GM23248 (cell line): ENCODE results near the gene RAB38. TPM values are rescaled to one million over a fixed set of nuclear protein-coding genes. Genes with fewer than 3 reads are reported as not detected.

Experiments
- DNase-seq: peaks from one replicate; pipeline ENCODE4 v3.0.0-alpha.2; 2015
- H2AFZ ChIP-seq: fragments of 200-600 bp; sonication (generic); 2 replicates; pipeline ENCODE4 v1.6.1; 2016; ENCODE audit warnings: antibody characterized with exemption
- H3F3A ChIP-seq: fragments of 200-600 bp; sonication (generic); 2 replicates; pipeline ENCODE4 v1.6.1; 2016; ENCODE audit warnings: mild to moderate bottlenecking, antibody characterized with exemption, mixed run types; ENCODE audit not compliant: insufficient read depth
- H3K27ac ChIP-seq: fragments of 200-600 bp; sonication (generic); 2 replicates; pipeline ENCODE4 v1.5.1; 2016; ENCODE audit warnings: mild to moderate bottlenecking
- H3K27me3 ChIP-seq: fragments of 200-600 bp; sonication (generic); replicated peaks from 2 replicates; pipeline ENCODE4 v1.6.1; 2016; ENCODE audit warnings: mild to moderate bottlenecking; ENCODE audit not compliant: insufficient read depth
- H3K36me3 ChIP-seq: fragments of 200-600 bp; sonication (generic); 2 replicates; pipeline ENCODE4 v1.6.1; 2016; ENCODE audit warnings: low read depth, mild to moderate bottlenecking
- H3K4me1 ChIP-seq: fragments of 200-600 bp; sonication (generic); 2 replicates; pipeline ENCODE4 v1.6.1; 2016; ENCODE audit warnings: mild to moderate bottlenecking; ENCODE audit not compliant: insufficient read depth
- H3K4me2 ChIP-seq: fragments of 200-600 bp; sonication (generic); one replicate; pipeline ENCODE4 v1.6.1; 2016; ENCODE audit warnings: mild to moderate bottlenecking; ENCODE audit not compliant: unreplicated experiment
- H3K4me3 ChIP-seq: fragments of 200-600 bp; sonication (generic); 2 replicates; pipeline ENCODE4 v1.5.1; 2016; ENCODE audit warnings: mild to moderate bottlenecking
- H3K79me2 ChIP-seq: fragments of 200-600 bp; sonication (generic); 2 replicates; pipeline ENCODE4 v1.6.1; 2016; ENCODE audit warnings: mild to moderate bottlenecking; ENCODE audit not compliant: insufficient read depth
- H3K9ac ChIP-seq: fragments of 200-600 bp; sonication (generic); 2 replicates; pipeline ENCODE4 v1.6.1; 2016; ENCODE audit warnings: mild to moderate bottlenecking
- H3K9me2 ChIP-seq: fragments of 200-600 bp; sonication (generic); 2 replicates; pipeline ENCODE4 v1.6.1; 2016; ENCODE audit warnings: mixed run types, mild to moderate bottlenecking, moderate library complexity; ENCODE audit not compliant: insufficient read depth
- H3K9me3 ChIP-seq: fragments of 200-600 bp; sonication (generic); one replicate; pipeline ENCODE4 v1.6.1; 2017; ENCODE audit warnings: low read depth
- H4K20me1 ChIP-seq: fragments of 200-600 bp; sonication (generic); 2 replicates; pipeline ENCODE4 v1.6.0; 2016; ENCODE audit not compliant: insufficient read depth
- EZH2 ChIP-seq: fragments of 200-600 bp; sonication (generic); IDR thresholded peaks from 2 replicates; pipeline ENCODE4 v1.6.1; 2018; ENCODE audit warnings: antibody characterized with exemption, mild to moderate bottlenecking; ENCODE audit not compliant: insufficient read depth, poor library complexity, severe bottlenecking
- EZH2phosphoT487 ChIP-seq: fragments of 200-600 bp; sonication (generic); IDR thresholded peaks from 2 replicates; pipeline ENCODE4 v1.6.1; 2018; ENCODE audit warnings: antibody characterized with exemption, moderate library complexity, mild to moderate bottlenecking, low read depth; ENCODE audit not compliant: insufficient read depth
- WGBS, 2 experiments: methylation state at CpG; one replicate each; pipeline ENCODE4 v1.1.6; 2015 to 2017; ENCODE audit warnings: low lambda C conversion rate in 2 of 2, low coverage in 1 of 2; ENCODE audit errors: missing lambda C conversion rate in 2 of 2; 5-methylcytosine and 5-hydroxymethylcytosine counted together
- in situ Hi-C: fragments of 300-500 bp; cut with MboI; formaldehyde crosslinking; loops from 2 replicates; pipeline ENCODE4 v1.15.0; 2020
- polyA plus RNA-seq: library from polyadenylated mRNA; unstranded; fragments of >200 nt; fragmentation: Nextera tagmentation; extraction: Ambion mirVana; gene quantifications from 2 replicates; pipeline ENCODE4 v1.2.1, GENCODE V29; 2016
- total RNA-seq: library from RNA; depleted of rRNA; stranded (reverse); fragments of >200 nt; shearing (Covaris generic); gene quantifications from 2 replicates; pipeline ENCODE4 v1.2.3, GENCODE V29; 2014

Gene RAB38
- total and polyA plus RNA-seq, 2 experiments from 2014 or later: 0.43 to 1.5 TPM

- TF ChIP-seq EZH2phosphoT487 (no peak), EZH2 (no peak)
- Histone ChIP-seq H3K27me3 (no peaks in the 10 kb centered on the region), H3K36me3 (no peaks in the 10 kb centered on the region), H3K9me2 (no peaks in the 10 kb centered on the region), H4K20me1 (no peaks in the 10 kb centered on the region), H3K9me3 (no peaks in the 10 kb centered on the region), H3K4me2 (no peak overlapping the region), H3K79me2 (no peaks in the 10 kb centered on the region), H3F3A (no peaks in the 10 kb centered on the region), H3K27ac (no peak overlapping the region), H3K9ac (no peak overlapping the region), H3K4me1 (no peaks in the 10 kb centered on the region), H3K4me3 (no peak overlapping the region), H2AFZ (no peak overlapping the region)
- no peak for DNase-seq
- 60 to 61% methylated on average over 3 of the region's 3 CpGs for WGBS, 2 experiments
- in situ Hi-C loops: no loop called here
Measured at GRCh38 chr11:88183233-88183632, 8.0 kb upstream of the RAB38 start.

GRCh38 chr11:88181776-88182175 lies 6.5 kb upstream of the RAB38 start:
- Histone ChIP-seq H3K9me3 (no peaks in the 10 kb centered on the region), H3K79me2 (no peaks in the 10 kb centered on the region), H3K27ac (no peak overlapping the region), H3K4me2 (no peak overlapping the region), H2AFZ (no peak overlapping the region), H4K20me1 (no peaks in the 10 kb centered on the region), H3K4me3 (no peak overlapping the region), H3K36me3 (no peaks in the 10 kb centered on the region), H3K4me1 (no peaks in the 10 kb centered on the region), H3K9ac (no peak overlapping the region), H3F3A (no peaks in the 10 kb centered on the region), H3K9me2 (no peaks in the 10 kb centered on the region), H3K27me3 (no peaks in the 10 kb centered on the region)
- no peak for DNase-seq
- 24 to 35% methylated on average over 1 of the region's 1 CpG for WGBS, 2 experiments
- in situ Hi-C loops: no loop called here
- no peak for TF ChIP-seq EZH2phosphoT487
- no peak for TF ChIP-seq EZH2

GRCh38 chr11:88179971-88180629 lies 4.9 kb upstream of the RAB38 start:
- H3K27ac ChIP-seq: no peak overlapping the region
- peak; percentile 11 for DNase-seq
- TF ChIP-seq EZH2 (no peak), EZH2phosphoT487 (no peak)

GRCh38 chr11:88179141-88179540 lies 3.9 kb upstream of the RAB38 start:
- no peaks in the 10 kb centered on the region for H3K27me3 ChIP-seq
- WGBS, 2 experiments: 44 to 49% methylated on average over 2 of the region's 2 CpGs
- no peak overlapping the region for H3K27ac ChIP-seq
- no peaks in the 10 kb centered on the region for H3K79me2 ChIP-seq
- H3K9ac ChIP-seq: no peak overlapping the region
- DNase-seq: peak; percentile 20
- H3K9me2 ChIP-seq: no peaks in the 10 kb centered on the region
- in situ Hi-C loops: no loop called here
- no peak overlapping the region for H3K4me2 ChIP-seq
- no peak for TF ChIP-seq EZH2phosphoT487
- no peak for TF ChIP-seq EZH2
- no peaks in the 10 kb centered on the region for H3K36me3 ChIP-seq
- H2AFZ ChIP-seq: no peak overlapping the region
- no peaks in the 10 kb centered on the region for H4K20me1 ChIP-seq
- H3K9me3 ChIP-seq: no peaks in the 10 kb centered on the region
- H3K4me1 ChIP-seq: no peaks in the 10 kb centered on the region
- peaks cover 2% of the 10 kb centered on the region; the same call in 1 of the 2 replicates for H3F3A ChIP-seq
- no peak overlapping the region for H3K4me3 ChIP-seq

More at GRCh38 chr11:88179971-88180629, 4.9 kb upstream of the RAB38 start:
- H3K4me2 ChIP-seq: no peak overlapping the region
- no peaks in the 10 kb centered on the region for H3K9me3 ChIP-seq
- H3K79me2 ChIP-seq: no peaks in the 10 kb centered on the region
- H3K9me2 ChIP-seq: no peaks in the 10 kb centered on the region
- no peak overlapping the region for H3K9ac ChIP-seq
- no peaks in the 10 kb centered on the region for H3F3A ChIP-seq
- H2AFZ ChIP-seq: no peak overlapping the region
- no peaks in the 10 kb centered on the region for H3K4me1 ChIP-seq
- in situ Hi-C loops: no loop called here
- 71 to 76% methylated on average over 3 of the region's 3 CpGs for WGBS, 2 experiments
- no peaks in the 10 kb centered on the region for H3K27me3 ChIP-seq
- no peaks in the 10 kb centered on the region for H3K36me3 ChIP-seq
- no peaks in the 10 kb centered on the region for H4K20me1 ChIP-seq
- H3K4me3 ChIP-seq: no peak overlapping the region
